ENCODE measurements around the gene RAPGEF6.
"Not testable (repeated sequence)": the region's sequence is repeated elsewhere in the genome, so short reads cannot be mapped to it uniquely, and the experiment has no call there.

Gene RAPGEF6

GRCh38 chr5:131416729-131417128 lies 218.3 kb downstream of the RAPGEF6 start:
- DNase-seq, result no peak

- DNase-seq, result no peak
Observed at GRCh38 chr5:131413605-131414559, 221.1 kb downstream of the RAPGEF6 start.

GRCh38 chr5:131406975-131407638 lies 227.9 kb downstream of the RAPGEF6 start:
- DNase-seq, result no peak

- DNase-seq, result no peak
Observed at GRCh38 chr5:131406076-131406475, 229.0 kb downstream of the RAPGEF6 start.

- no peak for DNase-seq
Observed at GRCh38 chr5:131405674-131406073, 229.4 kb downstream of the RAPGEF6 start.

- no peak for DNase-seq
Observed at GRCh38 chr5:131400585-131400984, 234.4 kb downstream of the RAPGEF6 start.

- DNase-seq, result not testable (repeated sequence)
Observed at GRCh38 chr5:131399007-131399406, 236.0 kb downstream of the RAPGEF6 start.

GRCh38 chr5:131396630-131397273 lies 238.3 kb downstream of the RAPGEF6 start:
- DNase-seq, result no peak

GRCh38 chr5:131396015-131396414 lies 239.0 kb downstream of the RAPGEF6 start:
- no peak for DNase-seq

- DNase-seq, result no peak
Observed at GRCh38 chr5:131394128-131394527, 240.9 kb downstream of the RAPGEF6 start.

GRCh38 chr5:131393498-131393968 lies 241.5 kb downstream of the RAPGEF6 start:
- no peak for DNase-seq

- no peak for DNase-seq
Observed at GRCh38 chr5:131392466-131393095, 242.4 kb downstream of the RAPGEF6 start.

- no peak for DNase-seq
Observed at GRCh38 chr5:131389869-131390265, 245.2 kb downstream of the RAPGEF6 start.

GRCh38 chr5:131389096-131389868 lies 245.7 kb downstream of the RAPGEF6 start:
- no peak for DNase-seq

GRCh38 chr5:131387255-131387654 lies 247.8 kb downstream of the RAPGEF6 start:
- no peak for DNase-seq

GRCh38 chr5:131386779-131387178 lies 248.2 kb downstream of the RAPGEF6 start:
- DNase-seq, result no peak

- no peak for DNase-seq
Observed at GRCh38 chr5:131386124-131386523, 248.9 kb downstream of the RAPGEF6 start.

- no peak for DNase-seq
Observed at GRCh38 chr5:131384616-131385214, 250.3 kb downstream of the RAPGEF6 start.

- DNase-seq, result no peak
Observed at GRCh38 chr5:131384173-131384572, 250.9 kb downstream of the RAPGEF6 start.

GRCh38 chr5:131382407-131383395 lies 252.3 kb downstream of the RAPGEF6 start:
- DNase-seq, result peak; percentile 32

All from NCI-H1436 treated with DMSO at 0.1 percent for 48 hours (cell line).